Left colon (tissue), 2 donors: ENCODE results near the gene MAGI1. TPM values are rescaled to one million over a fixed set of nuclear protein-coding genes. Genes with fewer than 3 reads are reported as not detected.
A peak's percentile ranks its signal among the peaks of the same experiment; 100 is the strongest.

Experiments
- ATAC-seq: fragments of 200-7000 bp; cut with Tn5 transposase; one replicate; pipeline ENCODE4 v1.9.1; 2020; ENCODE audit warnings: mild to moderate bottlenecking, moderate library complexity
- DNase-seq, 2 donors: peaks; one replicate each; pipeline ENCODE4 v3.0.0-alpha.2; 2020
- intact Hi-C, 2 donors: fragments of 100-400 bp; cut with DNase I in 1 of 2; cut with micrococcal nuclease in 1 of 2; formaldehyde crosslinking; loops; one replicate each; pipeline versions ENCODE4 v1.11.2 to v1.14.0; 2022; cut with DNase I, micrococcal nuclease
- total RNA-seq, 2 donors: library from RNA; stranded (reverse); fragmentation: NEBNext Ultra II Directional; extraction: Animal tissue kit (Norgen Biotek cat#: 25700); gene quantifications; one replicate each; pipeline ENCODE4 v1.2.1, GENCODE V29; 2021
- donor health status: DM: no; HTN: no; CAD: no.
- donor health status: DM: yes; HTN: yes; CAD: no.

MAGI1 gene
- total RNA-seq, 2 donors from 2014 or later: 45.9 to 49.2 TPM

- no peak for ATAC-seq
- no peak for DNase-seq
- intact Hi-C loops: no loop called here
Observed at GRCh38 chr3:65655061-65655460, 383.7 kb downstream of the MAGI1 start.

GRCh38 chr3:65653731-65654130 lies 385.0 kb downstream of the MAGI1 start:
- intact Hi-C loops: no loop called here
- DNase-seq (no peak), ATAC-seq (no peak)

- ATAC-seq: no peak
- DNase-seq: no peak
- intact Hi-C loops: no loop called here
Observed at GRCh38 chr3:65650247-65650646, 388.5 kb downstream of the MAGI1 start.

- DNase-seq (no peak), ATAC-seq (no peak)
- intact Hi-C loops: no loop called here
Observed at GRCh38 chr3:65647369-65647768, 391.3 kb downstream of the MAGI1 start.

- DNase-seq: no peak
- intact Hi-C loops: no loop called here
Observed at GRCh38 chr3:65642883-65643282, 395.8 kb downstream of the MAGI1 start.

GRCh38 chr3:65641777-65642176 lies 396.9 kb downstream of the MAGI1 start:
- intact Hi-C loops: no loop called here
- DNase-seq (no peak), ATAC-seq (no peak)

More at GRCh38 chr3:65642883-65643282, 395.8 kb downstream of the MAGI1 start:
- no peak for ATAC-seq

GRCh38 chr3:65641045-65641444 lies 397.7 kb downstream of the MAGI1 start:
- no peak for DNase-seq
- intact Hi-C loops: no loop called here
- no peak for ATAC-seq

GRCh38 chr3:65639444-65639843 lies 399.3 kb downstream of the MAGI1 start:
- ATAC-seq: no peak
- intact Hi-C loops: no loop called here
- DNase-seq: no peak

- DNase-seq: no peak
- intact Hi-C loops: no loop called here
- peak; percentile 87 for ATAC-seq
Observed at GRCh38 chr3:65638301-65638700, 400.4 kb downstream of the MAGI1 start.

GRCh38 chr3:65636326-65636725 lies 402.4 kb downstream of the MAGI1 start:
- intact Hi-C loops: no loop called here
- no peak for ATAC-seq
- DNase-seq: no peak

GRCh38 chr3:65635657-65636056 lies 403.1 kb downstream of the MAGI1 start:
- ATAC-seq: no peak
- intact Hi-C loops: no loop called here
- DNase-seq: no peak

GRCh38 chr3:65633018-65633638 lies 405.6 kb downstream of the MAGI1 start:
- intact Hi-C loops: no loop called here
- DNase-seq: no peak
- no peak for ATAC-seq

- DNase-seq: no peak
- intact Hi-C loops: no loop called here
- ATAC-seq: no peak
Observed at GRCh38 chr3:65632414-65632813, 406.3 kb downstream of the MAGI1 start.

GRCh38 chr3:65628978-65629377 lies 409.7 kb downstream of the MAGI1 start:
- DNase-seq (no peak), ATAC-seq (no peak)
- intact Hi-C loops: no loop called here

- DNase-seq (no peak), ATAC-seq (no peak)
- intact Hi-C loops: no loop called here
Observed at GRCh38 chr3:65627062-65627461, 411.7 kb downstream of the MAGI1 start.

GRCh38 chr3:65625305-65625704 lies 413.4 kb downstream of the MAGI1 start:
- intact Hi-C loops: no loop called here
- ATAC-seq (no peak), DNase-seq (no peak)

GRCh38 chr3:65623362-65623761 lies 415.4 kb downstream of the MAGI1 start:
- no peak for DNase-seq
- intact Hi-C loops: no loop called here
- ATAC-seq: no peak

- no peak for ATAC-seq
Observed at GRCh38 chr3:65619888-65620287, 418.8 kb downstream of the MAGI1 start.

GRCh38 chr3:65619451-65619881 lies 419.3 kb downstream of the MAGI1 start:
- ATAC-seq: no peak
- no peak for DNase-seq
- intact Hi-C loops: no loop called here

More at GRCh38 chr3:65619888-65620287, 418.8 kb downstream of the MAGI1 start:
- intact Hi-C loops: no loop called here
- no peak for DNase-seq

- no peak for DNase-seq
- intact Hi-C loops: no loop called here
- no peak for ATAC-seq
Observed at GRCh38 chr3:65618599-65618998, 420.1 kb downstream of the MAGI1 start.

GRCh38 chr3:65617787-65618186 lies 420.9 kb downstream of the MAGI1 start:
- DNase-seq (no peak), ATAC-seq (no peak)
- intact Hi-C loops: no loop called here
